OCI-LY1 (cell line): Measurements from ENCODE around the gene ARHGAP8.

ENCODE experiments used
- H2AFZ ChIP-seq: fragments of 200-600 bp; sonication (generic), shearing (Covaris generic); 2 replicates; pipeline ENCODE4 v1.6.0; 2014; ENCODE audit warnings: antibody characterized with exemption, mild to moderate bottlenecking, low read length
- H3F3A ChIP-seq: fragments of 200-600 bp; sonication (generic), shearing (Covaris generic); 2 replicates; pipeline ENCODE4 v1.6.0; 2014; ENCODE audit warnings: mild to moderate bottlenecking, antibody characterized with exemption, low read length, moderate library complexity; ENCODE audit not compliant: insufficient read depth
- H3K27ac ChIP-seq: fragments of 200-600 bp; sonication (generic); 2 replicates; pipeline ENCODE4 v1.5.1; 2014; ENCODE audit warnings: low read length, mixed run types, mild to moderate bottlenecking, low read depth; ENCODE audit not compliant: poor library complexity, severe bottlenecking
- H3K27me3 ChIP-seq: fragments of 200-600 bp; sonication (generic); 2 replicates; pipeline ENCODE4 v1.6.0; 2014; ENCODE audit warnings: antibody characterized with exemption, mild to moderate bottlenecking, low read length, moderate library complexity; ENCODE audit not compliant: insufficient read depth
- H3K36me3 ChIP-seq: fragments of 200-600 bp; sonication (generic); 2 replicates; pipeline ENCODE4 v1.6.1; 2014; ENCODE audit warnings: mild to moderate bottlenecking, antibody characterized with exemption, low read length, moderate library complexity, mixed read lengths; ENCODE audit not compliant: insufficient read depth
- H3K4me1 ChIP-seq: fragments of 200-600 bp; sonication (generic); 2 replicates; pipeline ENCODE4 v1.5.1; 2014; ENCODE audit warnings: mild to moderate bottlenecking, low read length, moderate library complexity; ENCODE audit not compliant: insufficient read depth, severe bottlenecking
- H3K4me2 ChIP-seq: fragments of 200-600 bp; sonication (generic), shearing (Covaris generic); 2 replicates; pipeline ENCODE4 v1.6.1; 2014; ENCODE audit warnings: low read length
- H3K4me3 ChIP-seq: fragments of 200-600 bp; sonication (generic); 2 replicates; pipeline ENCODE4 v1.5.1; 2014; ENCODE audit warnings: low read length, low read depth, mild to moderate bottlenecking, mixed read lengths; ENCODE audit not compliant: poor library complexity, severe bottlenecking
- H3K79me2 ChIP-seq: fragments of 200-600 bp; shearing (Covaris generic); 2 replicates; pipeline ENCODE4 v1.6.1; 2016; ENCODE audit warnings: mixed run types, low read length, mixed read lengths; ENCODE audit not compliant: insufficient read depth
- H3K9ac ChIP-seq: fragments of 200-600 bp; sonication (generic), shearing (Covaris generic); 2 replicates; pipeline ENCODE4 v1.6.1; 2014; ENCODE audit warnings: mild to moderate bottlenecking, low read length, mixed read lengths
- H3K9me2 ChIP-seq: fragments of 200-600 bp; sonication (generic), shearing (Covaris generic); 2 replicates; pipeline ENCODE4 v1.6.1; 2014; ENCODE audit warnings: low read depth, mild to moderate bottlenecking, low read length, mixed read lengths
- H3K9me3 ChIP-seq: fragments of 200-600 bp; shearing (Covaris generic); 2 replicates; pipeline ENCODE4 v1.6.1; 2014; ENCODE audit warnings: low read length, mixed read lengths
- H4K20me1 ChIP-seq: fragments of 200-600 bp; sonication (generic), shearing (Covaris generic); 2 replicates; pipeline ENCODE4 v1.6.0; 2016; ENCODE audit warnings: mild to moderate bottlenecking, low read length; ENCODE audit not compliant: insufficient read depth
- EZH2 ChIP-seq: fragments of 200-600 bp; sonication (generic), shearing (Covaris generic); IDR thresholded peaks from 2 replicates; pipeline ENCODE4 v1.8.0; 2017; ENCODE audit warnings: borderline replicate concordance, mixed run types, mild to moderate bottlenecking, antibody characterized with exemption, low read length, moderate library complexity, mixed read lengths
- TF ChIP-seq, protein P1 (sequence below): fragments of 200-600 bp; sonication (generic), shearing (Covaris generic); IDR thresholded peaks from 2 replicates; pipeline ENCODE4 v1.5.1; 2017; ENCODE audit warnings: mild to moderate bottlenecking, antibody characterized with exemption, low read length, moderate library complexity, mixed read lengths

The ARHGAP8 gene

DNA sequence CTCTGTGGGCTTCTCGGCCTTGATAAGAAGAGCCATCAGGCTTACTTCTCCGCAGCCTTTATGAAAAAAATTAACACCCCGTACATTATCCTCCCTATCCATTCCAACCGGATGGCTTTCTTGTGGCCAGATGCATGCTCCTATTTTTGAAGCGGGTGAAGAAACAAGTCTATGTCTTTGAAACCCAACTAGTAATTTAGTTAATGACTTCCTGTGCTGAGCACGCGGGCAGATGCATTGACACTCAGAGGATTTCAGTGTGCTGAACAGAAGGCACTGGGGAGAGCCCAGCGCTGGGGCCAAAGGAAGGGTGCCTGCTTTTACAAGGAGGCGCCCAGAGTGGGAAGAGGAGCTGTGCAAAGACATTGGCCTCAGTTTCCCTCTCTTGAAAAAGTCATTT is 53.3 kb downstream of the ARHGAP8 start:
- no peak overlapping the region for H3K9ac ChIP-seq
- no peaks in the 10 kb centered on the region for H3K9me3 ChIP-seq
- no peak overlapping the region for H3K4me2 ChIP-seq
- H3K9me2 ChIP-seq, result no peaks in the 10 kb centered on the region
- no peaks in the 10 kb centered on the region for H3K79me2 ChIP-seq
- no peak overlapping the region for H3K4me3 ChIP-seq
- no peak overlapping the region for H3K27ac ChIP-seq
- H3K27me3 ChIP-seq, result no peaks in the 10 kb centered on the region
- no peaks in the 10 kb centered on the region for H3K36me3 ChIP-seq
- no peaks in the 10 kb centered on the region for H3K4me1 ChIP-seq
- H3F3A ChIP-seq, result no peaks in the 10 kb centered on the region
- H4K20me1 ChIP-seq, result no peaks in the 10 kb centered on the region
- TF ChIP-seq EZH2, result no peak
- TF ChIP-seq, protein P1, sequence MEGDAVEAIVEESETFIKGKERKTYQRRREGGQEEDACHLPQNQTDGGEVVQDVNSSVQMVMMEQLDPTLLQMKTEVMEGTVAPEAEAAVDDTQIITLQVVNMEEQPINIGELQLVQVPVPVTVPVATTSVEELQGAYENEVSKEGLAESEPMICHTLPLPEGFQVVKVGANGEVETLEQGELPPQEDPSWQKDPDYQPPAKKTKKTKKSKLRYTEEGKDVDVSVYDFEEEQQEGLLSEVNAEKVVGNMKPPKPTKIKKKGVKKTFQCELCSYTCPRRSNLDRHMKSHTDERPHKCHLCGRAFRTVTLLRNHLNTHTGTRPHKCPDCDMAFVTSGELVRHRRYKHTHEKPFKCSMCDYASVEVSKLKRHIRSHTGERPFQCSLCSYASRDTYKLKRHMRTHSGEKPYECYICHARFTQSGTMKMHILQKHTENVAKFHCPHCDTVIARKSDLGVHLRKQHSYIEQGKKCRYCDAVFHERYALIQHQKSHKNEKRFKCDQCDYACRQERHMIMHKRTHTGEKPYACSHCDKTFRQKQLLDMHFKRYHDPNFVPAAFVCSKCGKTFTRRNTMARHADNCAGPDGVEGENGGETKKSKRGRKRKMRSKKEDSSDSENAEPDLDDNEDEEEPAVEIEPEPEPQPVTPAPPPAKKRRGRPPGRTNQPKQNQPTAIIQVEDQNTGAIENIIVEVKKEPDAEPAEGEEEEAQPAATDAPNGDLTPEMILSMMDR, result no peak
- no peak overlapping the region for H2AFZ ChIP-seq

DNA sequence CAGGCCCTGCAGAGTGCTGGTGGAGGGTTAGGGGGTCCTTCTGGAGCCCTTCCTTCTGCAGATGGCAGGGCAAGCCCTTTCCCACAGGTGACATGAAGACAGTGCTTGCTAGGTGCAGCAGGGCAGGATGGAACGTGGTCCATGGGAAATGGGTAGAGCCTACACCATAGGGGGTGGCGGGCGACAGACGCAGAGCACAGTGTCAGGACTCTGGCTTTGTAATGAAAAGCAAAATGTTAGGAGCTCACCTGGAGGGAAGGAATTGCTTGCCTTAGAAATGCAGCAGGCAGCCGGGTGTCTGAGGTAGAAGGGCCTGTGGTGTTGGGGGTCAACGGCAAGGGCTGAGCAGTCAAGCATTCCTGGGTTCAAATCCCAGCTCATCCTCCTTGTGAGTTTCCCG is 54.9 kb downstream of the ARHGAP8 start:
- Histone ChIP-seq H4K20me1 (no peaks in the 10 kb centered on the region), H3K4me3 (no peak overlapping the region), H3K36me3 (no peaks in the 10 kb centered on the region), H3K27ac (no peak overlapping the region), H3K4me1 (no peaks in the 10 kb centered on the region), H3K79me2 (no peaks in the 10 kb centered on the region), H3K9me2 (no peaks in the 10 kb centered on the region), H3K4me2 (no peak overlapping the region), H2AFZ (no peak overlapping the region), H3K27me3 (no peaks in the 10 kb centered on the region), H3K9ac (no peak overlapping the region), H3F3A (no peaks in the 10 kb centered on the region), H3K9me3 (no peaks in the 10 kb centered on the region)
- no peak for TF ChIP-seq EZH2
- TF ChIP-seq, protein P1, result no peak

DNA sequence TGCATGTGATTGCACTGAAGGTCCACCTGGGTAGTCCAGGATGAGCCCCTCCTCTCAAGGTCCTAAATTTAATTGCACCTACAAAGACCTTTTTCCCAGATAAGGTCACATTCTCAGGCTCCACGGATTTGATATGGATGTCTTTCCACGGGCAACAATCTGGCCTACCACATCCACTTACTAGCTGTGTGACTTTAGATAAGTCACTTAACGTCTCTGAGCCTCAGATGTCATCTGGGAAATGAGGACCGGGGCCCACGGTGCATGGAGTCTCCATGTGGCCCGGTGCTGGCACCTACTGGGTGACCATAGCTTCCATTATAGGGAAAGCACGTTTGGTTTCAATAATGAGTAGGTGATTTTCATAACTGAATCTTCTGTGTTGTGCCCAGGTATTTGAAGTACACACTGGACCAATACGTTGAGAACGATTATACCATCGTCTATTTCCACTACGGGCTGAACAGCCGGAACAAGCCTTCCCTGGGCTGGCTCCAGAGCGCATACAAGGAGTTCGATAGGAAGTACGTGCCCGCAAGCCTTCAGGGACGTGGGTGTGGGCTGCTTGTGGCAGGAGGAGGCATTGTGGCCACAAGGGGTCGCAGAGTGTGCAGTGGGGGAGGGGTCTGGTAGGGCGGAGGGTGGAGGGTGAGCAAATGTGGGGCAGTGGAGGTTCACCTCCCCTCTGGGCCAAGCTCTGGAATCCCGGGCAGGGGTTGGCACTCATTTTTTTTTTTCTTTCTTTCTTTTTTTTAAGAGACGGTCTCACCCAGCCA is 55.7 kb downstream of the ARHGAP8 start:
- Histone ChIP-seq H3K4me2 (no peak overlapping the region), H2AFZ (no peak overlapping the region), H4K20me1 (no peaks in the 10 kb centered on the region), H3K27ac (no peak overlapping the region), H3F3A (no peaks in the 10 kb centered on the region), H3K36me3 (no peaks in the 10 kb centered on the region), H3K4me1 (no peaks in the 10 kb centered on the region), H3K9me2 (no peaks in the 10 kb centered on the region), H3K9me3 (no peaks in the 10 kb centered on the region), H3K79me2 (no peaks in the 10 kb centered on the region), H3K9ac (no peak overlapping the region), H3K27me3 (no peaks in the 10 kb centered on the region), H3K4me3 (no peak overlapping the region)
- TF ChIP-seq EZH2, result no peak
- TF ChIP-seq, protein P1, result peak; percentile 40; the same call in 1 of the 2 replicates
